Endothelial cell of umbilical vein (primary cell): ENCODE measurements around the gene LYRM2. TPM values are rescaled to one million over a fixed set of nuclear protein-coding genes. Genes with fewer than 3 reads are reported as not detected.

Experiments
- BruUV-seq: library from RNA; stranded (reverse); fragments of 400-500 nt; replicated peaks from 2 replicates; lab custom pipeline; 2021; lab: Mats Ljungman, UMichigan
- CTCF ChIA-PET: fragments of 300-600, 350-600 bp; sonication (Branson Sonifier 250); formaldehyde crosslinking; loops from one replicate; lab custom pipeline; 2021; ENCODE audit warnings: antibody characterized with exemption, inconsistent platforms; lab: Charles Lee
- POLR2A ChIA-PET: fragments of 300-600, 350-600 bp; sonication (Branson Sonifier 250); formaldehyde crosslinking; loops from one replicate; lab custom pipeline; 2021; ENCODE audit warnings: antibody characterized with exemption, inconsistent platforms; lab: Charles Lee
- DNase-seq: peaks from one replicate; pipeline ENCODE4 v3.0.0-alpha.2; 2011; ENCODE audit warnings: low read depth, low spot score
- FAIRE-seq: peaks from 2 replicates; lab custom pipeline; 2011; peaks lifted over from hg19 to GRCh38; lab: Jason Lieb, UNC
- H2AFZ ChIP-seq: 2 replicates; pipeline ENCODE4 v1.6.0; 2012; ENCODE audit warnings: low read depth, low read length, control low read depth, inconsistent platforms
- H3K27ac ChIP-seq: 2 replicates; pipeline ENCODE4 v1.5.1; 2011; ENCODE audit warnings: low read depth, mild to moderate bottlenecking, control low read depth, low read length, moderate library complexity; ENCODE audit not compliant: insufficient read depth
- H3K27me3 ChIP-seq, 2 experiments: 2 replicates each; pipeline versions ENCODE4 v1.6.0 to v1.6.1; 2011; ENCODE audit warnings: low read length in 2 of 2, mixed read lengths in 1 of 2; ENCODE audit not compliant: control insufficient read depth in 2 of 2, insufficient read depth in 2 of 2
- H3K36me3 ChIP-seq, 2 experiments: 2 replicates in 1 of 2; 3 replicates in 1 of 2; pipeline ENCODE4 v1.5.1; 2011; ENCODE audit warnings: low read length in 2 of 2, mild to moderate bottlenecking in 1 of 2, moderate library complexity in 1 of 2; ENCODE audit not compliant: control insufficient read depth in 2 of 2, insufficient read depth in 2 of 2; ENCODE audit errors: extremely low read depth in 1 of 2
- H3K4me1 ChIP-seq: 3 replicates; pipeline ENCODE4 v1.5.1; 2011; ENCODE audit warnings: mild to moderate bottlenecking, low read length; ENCODE audit not compliant: control insufficient read depth, insufficient read depth; ENCODE audit errors: extremely low read depth
- H3K4me2 ChIP-seq: 2 replicates; pipeline ENCODE4 v1.6.1; 2011; ENCODE audit warnings: low read length, control low read depth, mixed read lengths; ENCODE audit not compliant: insufficient read depth
- H3K4me3 ChIP-seq, 3 experiments: fragments of 200-600 bp in 1 of 3; sonication (generic), shearing (Covaris generic) in 1 of 3; replicated peaks in 1 of 3; 2 replicates each; pipeline ENCODE4 v1.5.1; 2011 to 2016; ENCODE audit warnings: control low read depth in 3 of 3, low read length in 3 of 3, mild to moderate bottlenecking in 2 of 3, inconsistent platforms in 1 of 3, low read depth in 1 of 3, moderate library complexity in 1 of 3; ENCODE audit not compliant: insufficient read depth in 1 of 3
- H3K79me2 ChIP-seq: 2 replicates; pipeline ENCODE4 v1.6.0; 2012; ENCODE audit warnings: low read length, inconsistent platforms; ENCODE audit not compliant: control insufficient read depth, insufficient read depth
- H3K9ac ChIP-seq: replicated peaks from 2 replicates; pipeline ENCODE3; 2011; ENCODE audit warnings: low read length, control low read depth; ENCODE audit not compliant: insufficient read depth; ENCODE audit errors: extremely low read depth
- H3K9me1 ChIP-seq: replicated peaks from 3 replicates; pipeline ENCODE4 v1.6.0; 2011; ENCODE audit warnings: mild to moderate bottlenecking, low read length; ENCODE audit not compliant: control insufficient read depth, insufficient read depth; ENCODE audit errors: extremely low read depth
- H3K9me3 ChIP-seq: replicated peaks from 2 replicates; pipeline ENCODE4 v1.5.1; 2012; ENCODE audit warnings: low read length, inconsistent platforms; ENCODE audit not compliant: control insufficient read depth, insufficient read depth
- H4K20me1 ChIP-seq: replicated peaks from 2 replicates; pipeline ENCODE3; 2011; ENCODE audit warnings: mild to moderate bottlenecking, low read length; ENCODE audit not compliant: control insufficient read depth, insufficient read depth; ENCODE audit errors: extremely low read depth
- CTCF ChIP-seq, 2 donors: IDR thresholded peaks; 1 replicate in 1 of 2; 2 replicates in 1 of 2; pipeline ENCODE4 v1.5.1; 2011; ENCODE audit warnings: low read length in 2 of 2, mild to moderate bottlenecking in 2 of 2, moderate library complexity in 2 of 2, control low read depth in 1 of 2, inconsistent platforms in 1 of 2, low read depth in 1 of 2; ENCODE audit not compliant: insufficient read depth in 1 of 2; ENCODE audit errors: extremely low read depth in 1 of 2
- EZH2 ChIP-seq: IDR thresholded peaks from 2 replicates; pipeline ENCODE4 v1.6.1; 2012; ENCODE audit warnings: borderline replicate concordance, low read depth, mild to moderate bottlenecking, moderate library complexity, low read length, inconsistent platforms; ENCODE audit not compliant: severe bottlenecking
- FOS ChIP-seq: IDR thresholded peaks from 2 replicates; pipeline ENCODE4 v1.6.1; 2011; ENCODE audit warnings: mild to moderate bottlenecking, low read length, moderate library complexity, borderline replicate concordance; ENCODE audit not compliant: insufficient read depth
- GATA2 ChIP-seq: IDR thresholded peaks from 2 replicates; pipeline ENCODE4 v1.7.0; 2011; ENCODE audit warnings: low read depth, mild to moderate bottlenecking, moderate library complexity, mixed read lengths, low read length; ENCODE audit not compliant: insufficient read length, insufficient read depth
- JUN ChIP-seq: IDR thresholded peaks from 2 replicates; pipeline ENCODE4 v1.6.1; 2011; ENCODE audit warnings: borderline replicate concordance, low read depth; ENCODE audit not compliant: insufficient read length, insufficient read depth
- MYC ChIP-seq: IDR thresholded peaks from one replicate; pipeline ENCODE4 v1.6.1; 2011; ENCODE audit warnings: mild to moderate bottlenecking, low read depth, low read length
- POLR2A ChIP-seq: IDR thresholded peaks from 2 replicates; pipeline ENCODE4 v1.6.1; 2012; ENCODE audit warnings: low read depth, mild to moderate bottlenecking, control low read depth, low read length
- POLR2AphosphoS5 ChIP-seq: IDR thresholded peaks from 2 replicates; pipeline ENCODE4 v1.6.1; 2012; ENCODE audit warnings: low read depth, mild to moderate bottlenecking, control low read depth, low read length, moderate library complexity; ENCODE audit not compliant: insufficient read depth
- dilution Hi-C: fragments of 300-500 bp; cut with MboI; formaldehyde crosslinking; loops from one replicate; pipeline ENCODE4 v1.15.0; 2019; ENCODE audit warnings: low sequenced_read_pairs; ENCODE audit not compliant: extremely low pct_ligation_motif_present
- intact Hi-C: fragments of 100-400 bp; cut with micrococcal nuclease; formaldehyde crosslinking; loops from one replicate; pipeline ENCODE4 v1.10.0; 2022
- polyA plus RNA-seq, 4 experiments: library from polyadenylated mRNA; depleted of rRNA in 3 of 4; stranded (reverse) in 3 of 4; unstranded in 1 of 4; fragments of >200 nt; gene quantifications; 2 replicates each; pipeline versions ENCODE4 v1.2.1 to v1.2.3, GENCODE V29; 2011 to 2012; ENCODE audit warnings: missing spikeins in 1 of 4
- total RNA-seq: library from RNA; stranded (reverse); gene quantifications from 2 replicates; pipeline ENCODE4 v1.2.3, GENCODE V29; 2021
- TF ChIP-seq, protein P1 (sequence below): IDR thresholded peaks from 2 replicates; pipeline ENCODE4 v1.6.1; 2011; ENCODE audit not compliant: insufficient read depth, insufficient read length

The LYRM2 gene
- total and polyA plus RNA-seq, 2 donors (not counting 3 experiments of a cell fraction or from before 2014, with no cell fraction given): 11.8 to 41.9 TPM

- no peaks in the 10 kb centered on the region for H3K9me3 ChIP-seq
- DNase-seq (no peak), FAIRE-seq (no peak)
- H3K4me2 ChIP-seq: no peak overlapping the region
- ChIA-PET CTCF (no interaction called here), POLR2A (no interaction called here)
- no peak for TF ChIP-seq CTCF (IDR thresholded peaks at IDR 0.05; ENCODE audit: extremely low read depth in 1 of 2, insufficient read depth in 1 of 2, low read depth in 1 of 2, low read length in 2 of 2)
- TF ChIP-seq JUN: no peak
- no peak for TF ChIP-seq POLR2AphosphoS5
- TF ChIP-seq GATA2: no peak
- no peak for TF ChIP-seq FOS
- TF ChIP-seq EZH2: no peak
- TF ChIP-seq, protein P1, sequence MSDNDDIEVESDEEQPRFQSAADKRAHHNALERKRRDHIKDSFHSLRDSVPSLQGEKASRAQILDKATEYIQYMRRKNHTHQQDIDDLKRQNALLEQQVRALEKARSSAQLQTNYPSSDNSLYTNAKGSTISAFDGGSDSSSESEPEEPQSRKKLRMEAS: no peak
- no peak for TF ChIP-seq MYC
- no peak for TF ChIP-seq POLR2A
- H3K4me3 ChIP-seq: no peak overlapping the region
- no peaks in the 10 kb centered on the region for H3K79me2 ChIP-seq
- no peaks in the 10 kb centered on the region for H3K9me1 ChIP-seq
- H4K20me1 ChIP-seq: no peaks in the 10 kb centered on the region
- H3K36me3 ChIP-seq: no peaks in the 10 kb centered on the region
- dilution Hi-C loops (no loop called here), intact Hi-C loops (no loop called here)
- H3K27ac ChIP-seq: no peak overlapping the region
- no peaks in the 10 kb centered on the region for H3K4me1 ChIP-seq
- H2AFZ ChIP-seq: no peak overlapping the region
- no TSS peak for BruUV-seq
- no peak overlapping the region for H3K9ac ChIP-seq
- H3K27me3 ChIP-seq: peaks cover 0 to 2% of the 10 kb centered on the region in 2 experiments
Observed at GRCh38 chr6:89554106-89554505, 84.4 kb downstream of the LYRM2 start.
